ENCODE data around the gene SMC6.

GRCh38 chr2:17800219-17800618 lies 46.6 kb upstream of the SMC6 start:
- TF ChIP-seq CTCF (IDR thresholded peaks at IDR 0.05) (no peak), POLR2A (IDR thresholded peaks at IDR 0.05) (no peak)
